Activated naive CD8-positive, alpha-beta T cell treated with anti-CD3 and anti-CD28 coated beads, Interleukin-2, amount 50 U/mL, for 16 hours (primary cell): Measurements from ENCODE around the gene KHDC1L.
"Not testable (repeated sequence)": the region's sequence is repeated elsewhere in the genome, so short reads cannot be mapped to it uniquely, and the experiment has no call there.

Experiments
- DNase-seq: peaks from one replicate; pipeline ENCODE4 v3.0.0-alpha.2; 2020; ENCODE audit warnings: low read depth, low spot score

Gene KHDC1L

GRCh38 chr6:73225396-73225795, at the start of gene KHDC1L:
Gene KHDC1L, minus strand, starts transcription at chr6:73225496. Its CDS starts 88 bp downstream, at chr6:73225408.
- no peak for DNase-seq

- not testable (repeated sequence) for DNase-seq
Observed at GRCh38 chr6:73269296-73269695, 44.0 kb upstream of the KHDC1L start.

GRCh38 chr6:73268896-73269295, 43.6 kb upstream of the KHDC1L start:
- not testable (repeated sequence) for DNase-seq

GRCh38 chr6:73264446-73264845, 39.1 kb upstream of the KHDC1L start:
- DNase-seq, result no peak

GRCh38 chr6:73263570-73263909, 38.2 kb upstream of the KHDC1L start:
- DNase-seq, result no peak

- peak; percentile 20 for DNase-seq
Observed at GRCh38 chr6:73262671-73263569, 37.6 kb upstream of the KHDC1L start, which contains the start of gene KHDC1. Gene KHDC1, minus strand, starts transcription at chr6:73263196. Its CDS starts 20,679 bp downstream, at chr6:73242517.

- DNase-seq, result no peak
Observed at GRCh38 chr6:73258721-73259120, 33.4 kb upstream of the KHDC1L start.

GRCh38 chr6:73254323-73254722, 29.0 kb upstream of the KHDC1L start:
- not testable (repeated sequence) for DNase-seq

- DNase-seq, result no peak
Observed at GRCh38 chr6:73252703-73253102, 27.4 kb upstream of the KHDC1L start.

- no peak for DNase-seq
Observed at GRCh38 chr6:73250016-73250415, 24.7 kb upstream of the KHDC1L start.

GRCh38 chr6:73248192-73248903, 23.1 kb upstream of the KHDC1L start:
- DNase-seq, result no peak

GRCh38 chr6:73242001-73242400, 16.7 kb upstream of the KHDC1L start:
- DNase-seq, result no peak

GRCh38 chr6:73240730-73241129, 15.4 kb upstream of the KHDC1L start:
- DNase-seq, result no peak

- DNase-seq, result no peak
Observed at GRCh38 chr6:73236144-73236750, 11.0 kb upstream of the KHDC1L start.

- no peak for DNase-seq
Observed at GRCh38 chr6:73234733-73235132, 9.4 kb upstream of the KHDC1L start.

- DNase-seq, result not testable (repeated sequence)
Observed at GRCh38 chr6:73233971-73234370, 8.7 kb upstream of the KHDC1L start.

GRCh38 chr6:73233048-73233447, 7.8 kb upstream of the KHDC1L start:
- DNase-seq, result no peak

- DNase-seq, result no peak
Observed at GRCh38 chr6:73231986-73232391, 6.7 kb upstream of the KHDC1L start.

- no peak for DNase-seq
Observed at GRCh38 chr6:73227606-73228255, 2.4 kb upstream of the KHDC1L start.

GRCh38 chr6:73216859-73217258, 8.4 kb downstream of the KHDC1L start:
- DNase-seq, result no peak

- no peak for DNase-seq
Observed at GRCh38 chr6:73209117-73209516, 16.2 kb downstream of the KHDC1L start.
